Measurements from ENCODE around the gene GALNT6. TPM values are rescaled to one million over a fixed set of nuclear protein-coding genes. Genes with fewer than 3 reads are reported as not detected.

The GALNT6 gene
- total RNA-seq, 6 experiments from 2014 or later, result 0.55 to 3.3 (median 1.3) TPM

DNA sequence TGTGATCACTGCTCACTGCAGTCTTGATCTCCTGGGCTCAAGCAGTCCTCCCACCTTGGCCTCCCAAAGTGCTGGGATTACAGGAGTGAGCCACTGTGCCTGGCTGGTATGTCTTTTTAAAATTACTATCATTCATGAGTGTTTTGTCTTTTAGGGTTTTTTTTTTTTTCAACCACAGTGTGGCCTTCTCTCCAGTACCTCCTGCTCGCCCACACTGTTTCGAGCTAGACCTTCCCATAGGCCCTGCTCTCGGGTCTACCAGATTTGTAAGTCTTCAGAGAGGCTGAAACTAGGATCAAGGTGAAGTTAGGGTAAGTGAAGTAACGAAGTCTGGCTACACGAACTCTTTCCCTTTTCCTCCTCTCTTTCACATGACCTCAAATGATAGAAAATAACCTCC, 68.8 kb downstream of the GALNT6 start:
- DNase-seq, result no peak
- peak overlapping the region in 1 of 3 donors; percentile 68 for H3K27ac ChIP-seq
- H3K4me3 ChIP-seq, result no peak overlapping the region
- H3K4me1 ChIP-seq, result no peaks in the 10 kb centered on the region
- TF ChIP-seq, protein P1, sequence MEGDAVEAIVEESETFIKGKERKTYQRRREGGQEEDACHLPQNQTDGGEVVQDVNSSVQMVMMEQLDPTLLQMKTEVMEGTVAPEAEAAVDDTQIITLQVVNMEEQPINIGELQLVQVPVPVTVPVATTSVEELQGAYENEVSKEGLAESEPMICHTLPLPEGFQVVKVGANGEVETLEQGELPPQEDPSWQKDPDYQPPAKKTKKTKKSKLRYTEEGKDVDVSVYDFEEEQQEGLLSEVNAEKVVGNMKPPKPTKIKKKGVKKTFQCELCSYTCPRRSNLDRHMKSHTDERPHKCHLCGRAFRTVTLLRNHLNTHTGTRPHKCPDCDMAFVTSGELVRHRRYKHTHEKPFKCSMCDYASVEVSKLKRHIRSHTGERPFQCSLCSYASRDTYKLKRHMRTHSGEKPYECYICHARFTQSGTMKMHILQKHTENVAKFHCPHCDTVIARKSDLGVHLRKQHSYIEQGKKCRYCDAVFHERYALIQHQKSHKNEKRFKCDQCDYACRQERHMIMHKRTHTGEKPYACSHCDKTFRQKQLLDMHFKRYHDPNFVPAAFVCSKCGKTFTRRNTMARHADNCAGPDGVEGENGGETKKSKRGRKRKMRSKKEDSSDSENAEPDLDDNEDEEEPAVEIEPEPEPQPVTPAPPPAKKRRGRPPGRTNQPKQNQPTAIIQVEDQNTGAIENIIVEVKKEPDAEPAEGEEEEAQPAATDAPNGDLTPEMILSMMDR (IDR thresholded peaks at IDR 0.05), result no peak
- TF ChIP-seq POLR2A (IDR thresholded peaks at IDR 0.05), result no peak
- WGBS (ENCODE audit: insufficient coverage, low coverage, low lambda C conversion rate, missing lambda C conversion rate), result 69% methylated on average over 4 of the region's 5 CpGs
- intact Hi-C loops (cut with DNase I), result no loop called here
- no peaks in the 10 kb centered on the region for H3K27me3 ChIP-seq
- no peak for ATAC-seq
- H3K9me3 ChIP-seq, result no peaks in the 10 kb centered on the region
- H3K36me3 ChIP-seq, result no peaks in the 10 kb centered on the region

- TF ChIP-seq POLR2A (IDR thresholded peaks at IDR 0.05), result no peak
- TF ChIP-seq, protein P1 (IDR thresholded peaks at IDR 0.05), result no peak
- Histone ChIP-seq H3K4me1 (no peaks in the 10 kb centered on the region), H3K4me3 (no peak overlapping the region), H3K27ac (no peak overlapping the region), H3K27me3 (no peaks in the 10 kb centered on the region), H3K9me3 (no peaks in the 10 kb centered on the region), H3K36me3 (no peaks in the 10 kb centered on the region)
- no peak for ATAC-seq
- no peak for DNase-seq
- intact Hi-C loops (cut with DNase I), result no loop called here
- WGBS (ENCODE audit: insufficient coverage, low coverage, low lambda C conversion rate, missing lambda C conversion rate), result 74% methylated on average over 3 of the region's 3 CpGs
These were observed 69.3 kb downstream of the GALNT6 start for GRCh38 chr12:51321882-51322281.

DNA sequence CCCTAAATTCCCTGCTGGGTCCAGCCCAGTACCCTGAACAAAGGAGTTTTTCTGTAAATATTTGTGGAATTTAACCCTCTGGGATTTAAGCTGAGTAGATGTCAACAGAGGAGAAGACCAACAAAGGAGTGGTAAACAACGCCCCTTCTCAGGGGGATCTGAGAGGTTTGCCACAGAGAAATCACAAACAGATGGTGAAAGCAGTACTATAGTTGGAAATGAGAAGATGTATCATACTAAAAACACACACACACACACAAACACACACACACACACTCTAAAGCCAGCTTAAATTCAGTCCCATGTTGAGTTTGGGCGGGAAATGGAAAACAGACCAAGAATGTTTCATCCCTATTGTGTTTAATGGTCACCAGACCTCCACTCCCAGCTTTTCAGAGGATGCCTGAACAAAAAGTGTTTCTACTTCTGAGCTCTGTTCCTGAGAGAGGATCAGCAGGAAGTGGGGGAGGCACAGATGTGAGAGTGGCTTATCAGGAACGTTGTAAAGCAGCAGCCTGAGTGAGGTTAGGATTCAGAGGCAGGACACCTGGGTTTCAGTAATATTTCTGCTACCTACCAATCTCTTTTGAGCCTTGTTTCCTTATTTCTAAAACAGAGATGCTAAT, 70.4 kb downstream of the GALNT6 start:
- DNase-seq, result no peak
- Histone ChIP-seq H3K27me3 (no peaks in the 10 kb centered on the region), H3K9me3 (no peaks in the 10 kb centered on the region), H3K4me3 (no peak overlapping the region), H3K4me1 (no peaks in the 10 kb centered on the region), H3K36me3 (no peaks in the 10 kb centered on the region), H3K27ac (no peak overlapping the region)
- WGBS (ENCODE audit: insufficient coverage, low coverage, low lambda C conversion rate, missing lambda C conversion rate), result 33% methylated on average over 3 of the region's 3 CpGs
- ATAC-seq, result no peak
- intact Hi-C loops (cut with DNase I), result no loop called here
- TF ChIP-seq, protein P1 (IDR thresholded peaks at IDR 0.05), result no peak
- no peak for TF ChIP-seq POLR2A (IDR thresholded peaks at IDR 0.05)

GRCh38 chr12:51320311-51320694, 70.9 kb downstream of the GALNT6 start:
- no peak for ATAC-seq
- WGBS (ENCODE audit: insufficient coverage, low coverage, low lambda C conversion rate, missing lambda C conversion rate), result 61% methylated on average over 4 of the region's 4 CpGs
- Histone ChIP-seq H3K4me1 (no peaks in the 10 kb centered on the region), H3K27ac (no peak overlapping the region), H3K36me3 (no peaks in the 10 kb centered on the region), H3K9me3 (no peaks in the 10 kb centered on the region), H3K27me3 (no peaks in the 10 kb centered on the region), H3K4me3 (no peak overlapping the region)
- intact Hi-C loops (cut with DNase I), result no loop called here
- TF ChIP-seq, protein P1 (IDR thresholded peaks at IDR 0.05), result no peak
- TF ChIP-seq POLR2A (IDR thresholded peaks at IDR 0.05), result no peak
- DNase-seq, result no peak
